ENCODE results near the gene ILDR2. TPM values are rescaled to one million over a fixed set of nuclear protein-coding genes. Genes with fewer than 3 reads are reported as not detected.

ILDR2 gene
- total and polyA plus RNA-seq, 2 donors (not counting 1 experiment from before 2014, with no cell fraction given) = under 0.01 to 0.14 TPM

DNA sequence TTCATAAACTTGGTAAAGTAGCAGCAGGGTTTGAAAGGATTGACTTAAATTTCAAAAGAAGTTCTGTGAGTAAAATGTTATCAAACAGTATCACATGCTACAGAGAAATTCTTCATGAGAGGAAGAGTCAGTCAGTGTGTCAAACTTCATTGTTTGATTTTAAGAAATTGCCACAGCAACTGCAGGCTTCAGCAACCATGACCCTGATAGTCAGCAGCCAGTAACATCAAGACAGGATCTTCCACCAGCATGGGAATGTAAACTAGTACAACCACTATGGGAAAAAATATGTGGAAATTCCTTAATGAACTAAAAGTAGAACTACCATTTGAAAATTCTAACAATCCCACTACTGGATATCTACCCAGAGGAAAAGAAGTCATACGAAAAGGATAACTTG, 25.2 kb upstream of the ILDR2 start:
- H3K27ac ChIP-seq (ENCODE audit: insufficient read depth, low read length) = no peak overlapping the region
- no peaks in the 10 kb centered on the region for H3K36me3 ChIP-seq (ENCODE audit: control insufficient read depth, insufficient read depth, low read length)
- TF ChIP-seq CTCF (conservative IDR thresholded peaks at IDR 0.05 in 1 of 2, IDR thresholded peaks at IDR 0.05 in 1 of 2; ENCODE audit: low read depth in 1 of 2, low read length in 2 of 2) = no peak
- no peak for TF ChIP-seq EZH2 (IDR thresholded peaks at IDR 0.05; ENCODE audit: low read length, missing control alignments)
- no peak overlapping the region for H3K4me3 ChIP-seq (replicated peaks in 1 of 4; ENCODE audit: control extremely low read depth in 1 of 4, insufficient read depth in 1 of 4, low read depth in 3 of 4, low read length in 4 of 4)
- H3K4me1 ChIP-seq (ENCODE audit: control insufficient read depth, extremely low read depth, insufficient read depth, low read length) = no peaks in the 10 kb centered on the region
- no peak overlapping the region for H3K9ac ChIP-seq (ENCODE audit: insufficient read depth, low read length)
- H2AFZ ChIP-seq (ENCODE audit: low read length) = no peak overlapping the region
- H3K4me2 ChIP-seq (ENCODE audit: extremely low read depth, insufficient read depth, low read length) = no peak overlapping the region
- no peaks in the 10 kb centered on the region for H4K20me1 ChIP-seq (ENCODE audit: control insufficient read depth, extremely low read depth, insufficient read depth, low read length)
- no peak for DNase-seq (ENCODE audit: low read depth in 2 of 2)
- no peaks in the 10 kb centered on the region for H3K27me3 ChIP-seq (ENCODE audit: control insufficient read depth, insufficient read depth, low read length)
- no peaks in the 10 kb centered on the region for H3K79me2 ChIP-seq (ENCODE audit: control insufficient read depth, insufficient read depth, low read length)
- no peaks in the 10 kb centered on the region for H3K9me3 ChIP-seq (ENCODE audit: control insufficient read depth, insufficient read depth, low read depth, low read length)

DNA sequence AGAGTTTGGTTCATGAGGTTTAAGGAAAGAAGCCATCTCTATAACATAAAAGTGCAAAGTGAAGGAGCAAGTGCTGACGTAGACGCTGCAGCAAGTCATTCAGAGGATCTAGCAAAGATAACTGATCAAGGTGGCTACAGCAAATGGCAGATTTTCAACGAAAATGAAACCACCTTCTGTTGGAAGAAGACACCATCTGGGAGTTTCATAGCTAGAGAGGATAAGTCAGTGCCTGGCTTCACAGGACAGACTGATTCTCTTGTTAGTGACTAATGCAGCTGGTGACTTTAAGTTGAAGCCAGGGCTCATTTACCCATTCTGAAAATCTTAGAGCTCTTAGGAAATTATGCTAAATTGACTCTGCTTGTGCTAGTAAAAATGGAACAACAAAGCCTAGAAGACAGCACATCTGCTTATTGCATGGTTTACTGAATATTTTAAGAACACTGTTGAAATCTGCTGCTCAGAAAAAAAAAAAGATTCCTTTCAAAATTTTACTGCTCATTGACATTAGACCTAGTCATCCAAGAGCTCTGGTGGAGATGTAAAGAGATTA, 24.2 kb upstream of the ILDR2 start:
- DNase-seq (ENCODE audit: low read depth in 2 of 2) = peak in 1 of 2 donors; percentile 6
- H3K36me3 ChIP-seq (ENCODE audit: control insufficient read depth, insufficient read depth, low read length) = no peaks in the 10 kb centered on the region
- TF ChIP-seq EZH2 (IDR thresholded peaks at IDR 0.05; ENCODE audit: low read length, missing control alignments) = no peak
- TF ChIP-seq CTCF (conservative IDR thresholded peaks at IDR 0.05 in 1 of 2, IDR thresholded peaks at IDR 0.05 in 1 of 2; ENCODE audit: low read depth in 1 of 2, low read length in 2 of 2) = no peak
- no peaks in the 10 kb centered on the region for H3K27me3 ChIP-seq (ENCODE audit: control insufficient read depth, insufficient read depth, low read length)
- H3K4me1 ChIP-seq (ENCODE audit: control insufficient read depth, extremely low read depth, insufficient read depth, low read length) = no peaks in the 10 kb centered on the region
- H3K9me3 ChIP-seq (ENCODE audit: control insufficient read depth, insufficient read depth, low read depth, low read length) = no peaks in the 10 kb centered on the region
- H4K20me1 ChIP-seq (ENCODE audit: control insufficient read depth, extremely low read depth, insufficient read depth, low read length) = no peaks in the 10 kb centered on the region
- no peak overlapping the region for H3K4me3 ChIP-seq (replicated peaks in 1 of 4; ENCODE audit: control extremely low read depth in 1 of 4, insufficient read depth in 1 of 4, low read depth in 3 of 4, low read length in 4 of 4)
- H3K79me2 ChIP-seq (ENCODE audit: control insufficient read depth, insufficient read depth, low read length) = no peaks in the 10 kb centered on the region
- no peak overlapping the region for H3K4me2 ChIP-seq (ENCODE audit: extremely low read depth, insufficient read depth, low read length)
- no peak overlapping the region for H3K27ac ChIP-seq (ENCODE audit: insufficient read depth, low read length)
- no peak overlapping the region for H2AFZ ChIP-seq (ENCODE audit: low read length)
- H3K9ac ChIP-seq (ENCODE audit: insufficient read depth, low read length) = no peak overlapping the region

DNA sequence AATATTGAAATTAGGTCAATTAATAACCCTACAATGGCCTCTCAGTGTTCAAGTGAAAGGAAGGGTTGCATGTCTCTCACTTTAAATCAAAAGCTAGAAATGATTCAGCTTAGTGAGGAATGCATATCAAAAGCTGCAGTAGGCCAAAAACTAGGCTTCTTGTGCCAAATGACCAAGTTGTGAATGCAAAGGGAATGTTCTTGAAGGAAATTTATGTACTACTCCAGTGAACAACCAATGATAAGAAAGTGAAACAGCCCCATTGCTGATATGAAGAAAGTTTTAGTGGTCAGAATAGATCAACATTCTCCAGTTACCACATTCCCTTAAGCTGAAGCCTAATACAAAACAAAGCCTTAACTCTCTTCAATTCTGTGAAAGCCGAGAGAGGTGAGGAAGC, 23.7 kb upstream of the ILDR2 start:
- Histone ChIP-seq H3K9me3 (ENCODE audit: control insufficient read depth, insufficient read depth, low read depth, low read length) (no peaks in the 10 kb centered on the region), H3K4me1 (ENCODE audit: control insufficient read depth, extremely low read depth, insufficient read depth, low read length) (no peaks in the 10 kb centered on the region), H2AFZ (ENCODE audit: low read length) (no peak overlapping the region), H3K27me3 (ENCODE audit: control insufficient read depth, insufficient read depth, low read length) (no peaks in the 10 kb centered on the region), H3K79me2 (ENCODE audit: control insufficient read depth, insufficient read depth, low read length) (no peaks in the 10 kb centered on the region), H3K27ac (ENCODE audit: insufficient read depth, low read length) (no peak overlapping the region), H3K4me2 (ENCODE audit: extremely low read depth, insufficient read depth, low read length) (no peak overlapping the region), H3K4me3 (replicated peaks in 1 of 4; ENCODE audit: control extremely low read depth in 1 of 4, insufficient read depth in 1 of 4, low read depth in 3 of 4, low read length in 4 of 4) (no peak overlapping the region), H4K20me1 (ENCODE audit: control insufficient read depth, extremely low read depth, insufficient read depth, low read length) (no peaks in the 10 kb centered on the region), H3K36me3 (ENCODE audit: control insufficient read depth, insufficient read depth, low read length) (no peaks in the 10 kb centered on the region), H3K9ac (ENCODE audit: insufficient read depth, low read length) (no peak overlapping the region)
- TF ChIP-seq CTCF (conservative IDR thresholded peaks at IDR 0.05 in 1 of 2, IDR thresholded peaks at IDR 0.05 in 1 of 2; ENCODE audit: low read depth in 1 of 2, low read length in 2 of 2) (no peak), EZH2 (IDR thresholded peaks at IDR 0.05; ENCODE audit: low read length, missing control alignments) (no peak)
- peak in 1 of 2 donors; percentile 85 for DNase-seq (ENCODE audit: low read depth in 2 of 2)
